ENCODE data around the gene SH3PXD2B.

SH3PXD2B gene

DNA sequence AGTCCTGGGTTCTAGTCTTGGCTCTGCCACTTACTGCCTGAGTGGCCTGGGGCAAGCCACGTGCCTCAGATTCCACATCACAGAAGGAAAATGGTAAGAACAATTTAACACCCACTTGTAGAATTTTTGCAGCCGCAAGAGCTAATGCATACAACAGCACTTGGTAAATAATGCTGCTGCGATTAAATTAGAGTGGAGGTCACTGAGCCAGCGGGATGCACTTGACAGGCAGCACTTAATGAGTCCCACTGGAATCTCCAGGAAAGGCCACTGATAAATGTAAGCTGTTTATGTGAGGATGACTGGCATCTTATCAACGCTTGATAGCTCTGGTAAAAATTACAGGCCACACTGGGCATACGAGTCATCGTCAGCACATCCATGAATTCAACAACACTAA lies 111.4 kb downstream of the SH3PXD2B start:
- H3K4me3 ChIP-seq (replicated peaks; ENCODE audit: low read depth, low read length), result no peak overlapping the region
- TF ChIP-seq, protein P1, sequence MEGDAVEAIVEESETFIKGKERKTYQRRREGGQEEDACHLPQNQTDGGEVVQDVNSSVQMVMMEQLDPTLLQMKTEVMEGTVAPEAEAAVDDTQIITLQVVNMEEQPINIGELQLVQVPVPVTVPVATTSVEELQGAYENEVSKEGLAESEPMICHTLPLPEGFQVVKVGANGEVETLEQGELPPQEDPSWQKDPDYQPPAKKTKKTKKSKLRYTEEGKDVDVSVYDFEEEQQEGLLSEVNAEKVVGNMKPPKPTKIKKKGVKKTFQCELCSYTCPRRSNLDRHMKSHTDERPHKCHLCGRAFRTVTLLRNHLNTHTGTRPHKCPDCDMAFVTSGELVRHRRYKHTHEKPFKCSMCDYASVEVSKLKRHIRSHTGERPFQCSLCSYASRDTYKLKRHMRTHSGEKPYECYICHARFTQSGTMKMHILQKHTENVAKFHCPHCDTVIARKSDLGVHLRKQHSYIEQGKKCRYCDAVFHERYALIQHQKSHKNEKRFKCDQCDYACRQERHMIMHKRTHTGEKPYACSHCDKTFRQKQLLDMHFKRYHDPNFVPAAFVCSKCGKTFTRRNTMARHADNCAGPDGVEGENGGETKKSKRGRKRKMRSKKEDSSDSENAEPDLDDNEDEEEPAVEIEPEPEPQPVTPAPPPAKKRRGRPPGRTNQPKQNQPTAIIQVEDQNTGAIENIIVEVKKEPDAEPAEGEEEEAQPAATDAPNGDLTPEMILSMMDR (IDR thresholded peaks at IDR 0.05; ENCODE audit: low read length, missing control alignments), result no peak
- no peak for DNase-seq (ENCODE audit: low read depth)

DNA sequence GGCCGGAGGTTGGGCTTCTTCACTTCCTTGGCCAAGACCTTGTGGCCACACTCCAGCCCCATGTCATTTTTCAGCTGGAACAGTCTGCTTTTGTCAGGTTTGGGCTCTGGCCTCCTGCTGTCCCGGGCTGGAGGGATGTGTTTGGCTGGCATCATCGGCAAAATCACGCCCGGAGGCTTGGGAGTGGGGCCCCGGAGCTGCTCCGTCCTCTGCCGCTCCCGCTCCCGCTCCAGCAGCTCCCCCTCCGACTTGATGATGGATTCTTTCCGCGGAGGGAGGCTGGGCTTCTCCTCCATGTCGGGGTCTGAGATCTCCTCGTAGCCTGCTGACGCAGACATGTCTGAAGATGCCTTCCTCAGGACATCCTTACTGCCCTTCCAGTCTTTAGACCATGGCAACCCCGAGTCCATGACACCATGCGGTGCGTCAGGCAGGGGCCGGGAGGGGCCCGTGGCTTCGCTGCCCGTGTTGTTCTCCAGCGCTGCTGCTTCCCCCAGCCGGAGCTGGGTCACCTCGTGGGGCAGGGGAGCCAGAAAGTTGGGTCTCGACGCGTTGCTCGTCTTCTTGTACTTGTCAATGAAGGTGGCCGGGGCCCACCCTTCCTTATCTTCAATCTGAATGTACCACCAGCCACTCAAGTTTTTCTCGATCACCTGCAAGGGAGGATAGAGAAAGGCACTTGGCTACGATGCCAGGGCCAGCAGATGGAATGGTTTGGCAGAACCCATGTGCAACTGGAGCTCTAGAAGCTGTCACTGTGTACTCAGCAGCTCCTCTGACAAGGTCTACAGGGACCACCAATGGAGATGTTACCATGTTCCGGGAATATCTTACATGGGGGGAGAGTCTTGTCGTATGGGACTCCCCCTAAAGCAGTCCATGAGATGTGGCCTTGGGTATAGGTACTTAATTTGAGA lies 114.8 kb downstream of the SH3PXD2B start:
- H3K4me3 ChIP-seq (replicated peaks; ENCODE audit: low read depth, low read length), result no peak overlapping the region
- TF ChIP-seq, protein P1 (IDR thresholded peaks at IDR 0.05; ENCODE audit: low read length, missing control alignments), result no peak
- no peak for DNase-seq (ENCODE audit: low read depth)

DNA sequence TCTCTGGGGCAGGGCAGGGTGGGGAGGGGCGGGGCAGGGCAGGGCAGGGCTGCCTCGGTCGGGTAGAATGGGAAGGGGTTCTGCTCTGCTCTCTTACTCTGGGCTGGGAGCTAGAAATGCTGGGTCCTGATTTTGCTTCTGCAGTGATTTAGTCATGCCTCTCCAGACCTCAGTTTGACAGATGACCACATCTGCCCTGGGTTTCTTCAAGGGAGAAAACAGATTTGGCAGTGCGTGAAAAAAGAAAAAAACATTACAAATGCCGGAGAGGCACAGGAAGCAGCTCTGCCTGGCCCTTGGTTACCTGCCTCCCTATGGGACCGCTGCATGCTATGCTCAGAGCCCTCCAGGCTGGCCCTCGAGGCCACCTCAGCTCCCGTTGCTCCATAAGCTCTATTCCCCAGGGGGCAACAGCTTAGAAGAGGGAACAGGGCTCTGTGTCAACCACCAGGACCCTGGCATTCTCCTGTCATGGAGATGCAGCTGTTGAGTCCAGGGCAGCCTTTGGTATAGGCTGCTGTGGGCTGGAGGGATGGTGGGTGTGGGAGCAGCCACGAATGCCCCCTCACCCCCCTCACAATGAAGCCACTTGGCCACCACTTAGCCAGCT lies 117.5 kb downstream of the SH3PXD2B start:
- no peak for DNase-seq (ENCODE audit: low read depth)
- no peak overlapping the region for H3K4me3 ChIP-seq (replicated peaks; ENCODE audit: low read depth, low read length)
- TF ChIP-seq, protein P1 (IDR thresholded peaks at IDR 0.05; ENCODE audit: low read length, missing control alignments), result no peak

DNA sequence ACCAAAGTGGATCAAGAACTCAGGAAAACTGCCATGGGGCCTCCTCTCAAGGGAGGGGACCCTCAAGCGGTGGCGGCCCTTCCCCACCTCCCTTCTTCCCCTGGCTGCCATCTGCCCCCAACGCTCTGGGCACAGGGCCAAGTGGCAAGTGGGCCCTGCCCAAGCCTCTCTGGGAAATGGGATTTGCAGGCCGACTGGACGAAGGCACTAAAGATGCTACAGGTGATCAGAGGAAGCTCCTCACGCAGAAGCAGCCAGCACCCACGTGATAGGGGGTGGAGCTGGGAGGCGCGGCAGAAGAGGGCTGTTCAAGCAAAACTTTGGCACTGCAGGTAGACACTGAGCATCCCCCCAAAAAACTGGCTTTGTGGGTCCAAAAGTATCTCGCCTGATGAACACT lies 118.1 kb downstream of the SH3PXD2B start:
- TF ChIP-seq, protein P1 (IDR thresholded peaks at IDR 0.05; ENCODE audit: low read length, missing control alignments), result no peak
- no peak overlapping the region for H3K4me3 ChIP-seq (replicated peaks; ENCODE audit: low read depth, low read length)
- no peak for DNase-seq (ENCODE audit: low read depth)

DNA sequence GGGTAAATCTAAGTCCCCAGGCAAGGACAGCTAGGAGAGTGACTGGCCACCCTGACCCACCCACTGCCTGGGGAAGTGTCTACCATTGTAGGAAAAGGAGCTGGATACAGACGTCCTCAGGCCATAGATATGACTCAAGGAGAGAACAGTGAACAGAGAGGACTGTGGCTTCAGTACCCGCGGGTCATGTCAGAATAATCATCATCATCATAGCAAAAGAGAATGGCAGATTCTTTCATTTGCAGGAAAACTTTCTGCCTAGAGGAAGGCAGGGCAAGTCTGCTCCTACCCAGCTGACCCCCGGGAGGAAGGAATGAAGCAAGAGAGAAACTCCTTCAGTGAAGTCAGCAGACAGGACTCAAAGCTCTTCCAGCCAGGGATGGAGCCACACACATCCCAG lies 118.6 kb downstream of the SH3PXD2B start:
- H3K4me3 ChIP-seq (replicated peaks; ENCODE audit: low read depth, low read length), result no peak overlapping the region
- no peak for DNase-seq (ENCODE audit: low read depth)
- TF ChIP-seq, protein P1 (IDR thresholded peaks at IDR 0.05; ENCODE audit: low read length, missing control alignments), result no peak

- DNase-seq (ENCODE audit: low read depth), result no peak
- TF ChIP-seq, protein P1 (IDR thresholded peaks at IDR 0.05; ENCODE audit: low read length, missing control alignments), result no peak
- H3K4me3 ChIP-seq (replicated peaks; ENCODE audit: low read depth, low read length), result no peak overlapping the region
Measured at GRCh38 chr5:172334641-172335040, 119.7 kb downstream of the SH3PXD2B start.
